GM18870 (cell line): ENCODE measurements around the gene GLB1L.
"Not testable (repeated sequence)": the region's sequence is repeated elsewhere in the genome, so short reads cannot be mapped to it uniquely, and the experiment has no call there.

Experiments
- ATAC-seq: cut with Tn5 transposase; IDR thresholded peaks from one replicate; pipeline ENCODE4 v1.9.1; 2021; ENCODE audit warnings: moderate library complexity; ENCODE audit not compliant: unreplicated experiment

Gene GLB1L

GRCh38 chr2:219209236-219210195 lies 35.7 kb downstream of the GLB1L start:
- ATAC-seq = no peak

DNA sequence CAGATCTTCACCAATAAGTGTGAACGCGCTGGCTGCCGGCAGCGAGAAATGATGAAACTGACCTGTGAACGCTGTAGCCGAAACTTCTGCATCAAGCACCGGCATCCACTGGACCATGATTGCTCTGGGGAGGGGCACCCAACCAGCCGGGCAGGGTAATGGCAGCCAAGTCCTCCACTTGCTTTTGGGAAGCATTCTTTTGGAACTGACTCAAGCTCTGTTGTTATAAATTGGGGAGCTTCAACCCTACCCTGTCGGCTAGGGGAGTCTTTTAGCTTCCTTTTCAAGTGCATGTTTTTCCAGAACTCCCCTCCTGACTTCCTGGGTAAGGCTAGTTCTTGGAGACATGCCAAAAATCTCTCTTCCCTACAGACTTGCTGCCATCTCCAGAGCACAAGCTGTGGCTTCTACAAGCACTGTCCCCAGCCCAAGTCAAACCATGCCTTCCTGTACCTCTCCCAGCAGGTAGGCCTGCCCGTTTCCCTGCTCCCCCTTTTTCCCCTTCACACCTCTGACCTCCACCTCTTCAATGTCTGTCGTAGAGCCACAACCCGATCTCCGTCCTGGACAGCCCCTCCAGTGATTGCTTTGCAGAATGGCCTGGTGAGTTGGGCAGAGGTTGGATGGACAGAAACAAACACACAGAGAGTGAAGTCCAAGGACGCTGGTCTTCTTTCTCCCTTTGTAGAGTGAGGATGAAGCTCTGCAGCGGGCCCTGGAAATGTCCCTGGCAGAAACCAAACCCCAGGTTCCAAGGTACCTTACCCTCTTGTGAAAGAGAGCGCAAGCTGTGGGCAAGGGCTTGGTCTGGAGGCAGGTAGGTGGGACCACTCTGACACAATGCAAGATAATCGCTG lies 37.1 kb downstream of the GLB1L start:
- no peak for ATAC-seq

DNA sequence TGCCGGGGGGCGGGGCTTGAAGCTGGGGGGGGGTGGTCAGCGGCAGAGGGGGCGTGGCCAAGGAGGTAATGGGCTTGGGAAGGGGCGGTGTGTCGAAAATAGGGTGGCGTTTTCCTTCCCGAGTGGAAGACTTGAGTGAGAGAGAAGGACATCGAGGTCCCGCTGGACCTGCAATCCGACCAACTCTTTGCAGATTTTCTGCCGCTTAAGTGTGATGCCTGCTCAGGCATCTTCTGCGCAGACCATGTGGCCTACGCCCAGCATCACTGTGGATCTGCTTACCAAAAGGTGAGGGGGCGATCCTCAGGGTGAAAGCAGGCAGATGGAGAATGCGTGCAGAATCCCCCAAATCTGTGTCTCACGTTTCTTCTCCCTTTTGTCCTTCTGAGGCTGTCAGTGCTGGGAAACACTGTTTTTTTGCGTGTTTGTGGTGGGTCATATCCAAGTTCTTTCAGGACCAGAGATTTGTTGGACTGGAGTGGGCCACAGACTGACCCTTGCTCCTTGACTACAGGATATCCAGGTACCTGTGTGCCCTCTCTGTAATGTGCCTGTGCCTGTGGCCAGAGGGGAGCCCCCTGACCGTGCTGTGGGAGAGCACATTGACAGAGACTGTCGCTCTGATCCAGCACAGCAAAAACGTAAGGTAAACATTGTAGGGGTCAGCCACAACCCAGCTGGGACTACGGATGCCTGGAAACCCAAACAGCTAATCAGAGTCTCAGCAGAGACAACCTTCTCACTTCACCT lies 37.9 kb downstream of the GLB1L start:
- ATAC-seq = no peak

GRCh38 chr2:219206328-219207133 lies 38.7 kb downstream of the GLB1L start, which contains the start of gene ZFAND2B:
TSS of gene ZFAND2B (plus strand) at chr2:219206782. CDS start at chr2:219206988, 206 bp downstream.
- peak; percentile 81 for ATAC-seq

DNA sequence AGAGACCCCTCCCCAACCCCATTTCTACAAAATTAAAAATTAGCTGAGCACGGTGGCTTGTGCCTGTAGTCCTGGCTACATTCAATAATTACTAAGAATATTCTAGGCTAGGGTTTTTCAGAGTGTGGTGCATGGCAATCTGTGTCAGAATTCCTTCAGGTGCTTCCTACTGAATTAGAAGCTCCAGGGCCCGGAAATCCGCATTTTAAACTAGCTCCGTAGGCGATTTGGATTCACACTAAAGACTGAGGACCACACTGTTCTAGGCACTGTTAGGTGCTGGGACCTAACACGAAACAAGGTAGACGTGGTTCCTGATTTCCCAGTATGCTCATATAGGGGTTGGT lies 39.3 kb downstream of the GLB1L start:
- ATAC-seq = no peak

GRCh38 chr2:219205165-219205538 lies 40.1 kb downstream of the GLB1L start:
- ATAC-seq = no peak

DNA sequence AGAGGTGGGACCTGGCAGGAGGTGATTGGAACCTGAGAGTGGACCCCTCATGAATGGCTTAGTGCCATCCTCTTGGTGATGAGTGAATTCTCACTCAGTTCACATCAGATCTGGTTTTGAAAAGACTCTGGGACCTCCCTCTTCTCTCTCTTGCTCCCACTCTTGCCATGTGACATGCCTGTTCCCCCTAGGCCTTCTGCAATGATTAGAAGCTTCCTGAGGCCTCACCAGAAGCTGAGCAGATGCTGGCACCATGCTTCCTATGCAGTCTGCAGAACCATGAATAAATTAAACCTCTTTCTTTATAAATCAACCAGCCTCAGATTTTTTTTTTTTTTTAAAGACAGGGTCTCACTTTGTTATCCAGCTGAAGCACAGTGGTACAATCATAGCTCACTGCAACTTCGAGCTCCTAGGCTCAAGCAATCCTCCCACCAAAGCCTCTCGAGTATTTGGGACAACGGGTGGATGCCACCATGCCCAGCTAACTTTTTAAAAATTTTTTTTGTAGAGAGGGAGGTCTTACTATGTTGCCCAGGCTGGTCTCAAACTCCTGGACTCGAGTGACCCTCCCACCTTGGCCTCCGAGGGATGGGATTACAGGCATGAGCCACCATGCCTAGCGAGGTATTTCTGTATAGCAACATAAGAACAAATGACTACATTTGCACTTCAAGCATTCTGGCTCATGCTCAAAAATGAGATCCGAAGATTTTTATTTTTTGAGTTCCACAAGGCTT lies 40.6 kb downstream of the GLB1L start:
- no peak for ATAC-seq

DNA sequence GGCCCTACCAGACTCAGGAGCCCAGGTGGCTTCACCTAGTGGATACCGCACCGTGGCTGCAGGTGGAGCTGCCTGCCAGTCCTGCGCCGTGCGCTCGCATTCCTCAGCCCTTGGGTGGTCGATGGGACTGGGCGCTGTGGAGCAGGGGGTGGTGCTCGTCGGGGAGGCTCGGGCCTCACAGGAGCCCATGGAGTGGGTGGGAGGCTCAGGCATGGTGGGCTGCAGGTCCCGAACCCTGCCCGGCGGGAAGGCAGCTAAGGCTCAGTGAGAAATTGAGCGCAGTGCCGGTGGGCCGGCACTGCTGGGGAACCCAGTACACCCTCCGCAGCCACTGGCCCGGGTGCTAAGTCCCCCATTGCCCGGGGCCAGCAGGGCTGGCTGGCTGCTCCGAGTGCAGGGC lies 43.9 kb downstream of the GLB1L start:
- not testable (repeated sequence) for ATAC-seq

- not testable (repeated sequence) for ATAC-seq
These were observed 44.5 kb downstream of the GLB1L start for GRCh38 chr2:219200502-219201326.

GRCh38 chr2:219199470-219200211 lies 45.6 kb downstream of the GLB1L start:
- no peak for ATAC-seq

DNA sequence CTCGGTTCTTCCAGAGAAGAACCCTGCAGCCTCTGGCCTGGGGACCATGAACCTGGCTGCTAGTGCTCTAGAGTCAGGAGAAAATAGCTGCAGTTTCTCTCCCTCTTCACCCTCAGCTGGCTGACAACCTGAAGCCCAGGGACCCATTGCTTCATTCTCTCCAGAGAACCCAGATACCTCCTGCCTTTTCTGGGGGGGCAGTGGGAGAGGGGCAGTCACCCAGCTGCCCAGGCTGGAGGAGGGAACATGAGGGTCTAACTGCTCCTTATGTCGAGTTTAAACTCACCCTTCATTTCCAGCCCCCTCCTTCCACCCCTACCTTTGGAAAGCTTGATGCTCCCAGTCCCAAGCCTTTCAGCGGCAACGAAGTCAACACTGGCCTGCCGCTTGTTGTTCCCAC lies 46.3 kb downstream of the GLB1L start:
- no peak for ATAC-seq

- ATAC-seq = no peak
These were observed 47.9 kb downstream of the GLB1L start for GRCh38 chr2:219197388-219197787.

- ATAC-seq = no peak
These were observed 58.3 kb downstream of the GLB1L start for GRCh38 chr2:219186754-219187456.
